ENCODE data around the gene IL27RA. TPM values are rescaled to one million over a fixed set of nuclear protein-coding genes. Genes with fewer than 3 reads are reported as not detected.

Gene IL27RA
- total RNA-seq, 1 donor from 2014 or later = 1.2 TPM

Other genes starting within 250 kb of the IL27RA start
- gene ZSWIM4, start 236.3 kb upstream of the IL27RA start, total RNA-seq = 7.8 and 11.3 TPM in 2 replicates
- 0.40 TPM in 1 of 2 replicates, not detected in the other for gene NANOS3, start 154.6 kb upstream of the IL27RA start, total RNA-seq
- gene BRME1, start 125.6 kb upstream of the IL27RA start, total RNA-seq = under 0.01 and 0.20 TPM in 2 replicates
- gene CC2D1A, start 125.6 kb upstream of the IL27RA start, total RNA-seq = 3.3 and 3.8 TPM in 2 replicates
- gene PODNL1, start 93.3 kb upstream of the IL27RA start, total RNA-seq = not detected in 2 replicates
- gene DCAF15, start 79.3 kb upstream of the IL27RA start, total RNA-seq = 6.1 and 8.5 TPM in 2 replicates
- 1.3 and 2.2 TPM in 2 replicates for gene RFX1, start 25.4 kb upstream of the IL27RA start, total RNA-seq
- not detected in 2 replicates for gene RLN3, start 3.6 kb upstream of the IL27RA start, total RNA-seq
- gene PALM3, start 30.3 kb downstream of the IL27RA start, total RNA-seq = not detected in 2 replicates
- 0.22 TPM in 1 of 2 replicates, not detected in the other for gene MISP3, start 41.0 kb downstream of the IL27RA start, total RNA-seq
- not detected in 2 replicates for gene C19orf67, start 54.0 kb downstream of the IL27RA start, total RNA-seq
- 8.3 and 18.3 TPM in 2 replicates for gene SAMD1, start 59.0 kb downstream of the IL27RA start, total RNA-seq
- 27.0 and 32.9 TPM in 2 replicates for gene PRKACA, start 86.0 kb downstream of the IL27RA start, total RNA-seq
- 4.0 and 11.6 TPM in 2 replicates for gene ASF1B, start 104.8 kb downstream of the IL27RA start, total RNA-seq
- gene ADGRL1, start 174.4 kb downstream of the IL27RA start, total RNA-seq = 3.3 and 5.4 TPM in 2 replicates